ENCODE measurements around the gene TMEM41B. TPM values are rescaled to one million over a fixed set of nuclear protein-coding genes. Genes with fewer than 3 reads are reported as not detected.
A peak's percentile ranks its signal among the peaks of the same experiment; 100 is the strongest.
"Not testable (repeated sequence)": the region's sequence is repeated elsewhere in the genome, so short reads cannot be mapped to it uniquely, and the experiment has no call there.

TMEM41B gene
- total RNA-seq, 1 donor from 2014 or later: 20.2 TPM

- TF ChIP-seq CTCF (IDR thresholded peaks at IDR 0.05; ENCODE audit: borderline replicate concordance): no peak
- Histone ChIP-seq H3K27ac (replicated peaks) (no peak overlapping the region), H3K36me3 (no peaks in the 10 kb centered on the region), H3K4me3 (no peak overlapping the region), H3K4me1 (peaks cover 46% of the 10 kb centered on the region), H3K27me3 (ENCODE audit: low read depth) (no peaks in the 10 kb centered on the region), H3K9me3 (replicated peaks) (no peaks in the 10 kb centered on the region)
- no peak for DNase-seq
- intact Hi-C loops (cut with micrococcal nuclease): no loop called here
Observed at GRCh38 chr11:9247863-9248262, 66.5 kb downstream of the TMEM41B start.

GRCh38 chr11:9236242-9236641, 78.2 kb downstream of the TMEM41B start:
- peaks cover 39% of the 10 kb centered on the region for H3K4me1 ChIP-seq
- DNase-seq; intact Hi-C loops (cut with micrococcal nuclease); H3K27me3 ChIP-seq (ENCODE audit: low read depth); H3K36me3 ChIP-seq; H3K4me3 ChIP-seq; H3K27ac ChIP-seq (replicated peaks); H3K9me3 ChIP-seq (replicated peaks): not testable (repeated sequence)

- Histone ChIP-seq H3K4me1 (peaks cover 60% of the 10 kb centered on the region), H3K27me3 (ENCODE audit: low read depth) (no peaks in the 10 kb centered on the region), H3K36me3 (no peaks in the 10 kb centered on the region), H3K27ac (replicated peaks) (peak overlapping the region; percentile 83), H3K4me3 (no peak overlapping the region), H3K9me3 (replicated peaks) (no peaks in the 10 kb centered on the region)
- intact Hi-C loops (cut with micrococcal nuclease): no loop called here
- no peak for TF ChIP-seq CTCF (IDR thresholded peaks at IDR 0.05; ENCODE audit: borderline replicate concordance)
- DNase-seq: no peak
Observed at GRCh38 chr11:9232482-9232881, 81.9 kb downstream of the TMEM41B start.

- DNase-seq: no peak
- Histone ChIP-seq H3K9me3 (replicated peaks) (no peaks in the 10 kb centered on the region), H3K4me1 (peaks cover 65% of the 10 kb centered on the region), H3K27me3 (ENCODE audit: low read depth) (no peaks in the 10 kb centered on the region), H3K36me3 (no peaks in the 10 kb centered on the region), H3K4me3 (peak overlapping the region; percentile 56), H3K27ac (replicated peaks) (peak overlapping the region; percentile 83)
- TF ChIP-seq CTCF (IDR thresholded peaks at IDR 0.05; ENCODE audit: borderline replicate concordance): no peak
- intact Hi-C loops (cut with micrococcal nuclease): no loop called here
Observed at GRCh38 chr11:9231848-9232177, 82.6 kb downstream of the TMEM41B start.

Other genes with a start within 250 kb of the TMEM41B start
- 1.8 TPM for gene SCUBE2, start 223.0 kb downstream of the TMEM41B start, total RNA-seq
- 117 TPM for gene DENND5A, start 49.2 kb downstream of the TMEM41B start, total RNA-seq
- 150 TPM for gene IPO7, start 70.1 kb upstream of the TMEM41B start, total RNA-seq
- 21.7 TPM for gene ZNF143, start 146.4 kb upstream of the TMEM41B start, total RNA-seq